ENCODE results near the gene CAND2.

DNA sequence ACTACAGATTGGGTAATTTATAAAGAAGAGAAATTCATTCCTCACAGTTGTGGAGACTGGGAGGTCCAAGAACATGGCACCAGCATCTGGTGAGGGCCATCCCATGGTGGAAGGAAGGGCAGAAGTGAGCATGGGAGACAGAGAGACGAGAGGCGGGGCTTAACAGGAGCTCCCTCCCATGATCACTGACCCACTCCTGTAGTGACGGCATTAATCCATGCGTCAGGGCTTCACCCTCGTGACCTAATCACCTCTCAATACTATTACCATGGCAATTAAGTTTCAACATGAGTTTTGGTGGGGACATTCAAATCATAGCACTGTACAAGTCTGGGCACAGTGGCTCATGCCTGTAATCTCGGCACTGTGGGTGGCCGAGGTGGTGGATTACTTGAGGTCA is 27.8 kb downstream of the CAND2 start:
- TF ChIP-seq, protein P1, sequence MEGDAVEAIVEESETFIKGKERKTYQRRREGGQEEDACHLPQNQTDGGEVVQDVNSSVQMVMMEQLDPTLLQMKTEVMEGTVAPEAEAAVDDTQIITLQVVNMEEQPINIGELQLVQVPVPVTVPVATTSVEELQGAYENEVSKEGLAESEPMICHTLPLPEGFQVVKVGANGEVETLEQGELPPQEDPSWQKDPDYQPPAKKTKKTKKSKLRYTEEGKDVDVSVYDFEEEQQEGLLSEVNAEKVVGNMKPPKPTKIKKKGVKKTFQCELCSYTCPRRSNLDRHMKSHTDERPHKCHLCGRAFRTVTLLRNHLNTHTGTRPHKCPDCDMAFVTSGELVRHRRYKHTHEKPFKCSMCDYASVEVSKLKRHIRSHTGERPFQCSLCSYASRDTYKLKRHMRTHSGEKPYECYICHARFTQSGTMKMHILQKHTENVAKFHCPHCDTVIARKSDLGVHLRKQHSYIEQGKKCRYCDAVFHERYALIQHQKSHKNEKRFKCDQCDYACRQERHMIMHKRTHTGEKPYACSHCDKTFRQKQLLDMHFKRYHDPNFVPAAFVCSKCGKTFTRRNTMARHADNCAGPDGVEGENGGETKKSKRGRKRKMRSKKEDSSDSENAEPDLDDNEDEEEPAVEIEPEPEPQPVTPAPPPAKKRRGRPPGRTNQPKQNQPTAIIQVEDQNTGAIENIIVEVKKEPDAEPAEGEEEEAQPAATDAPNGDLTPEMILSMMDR (IDR thresholded peaks at IDR 0.05; ENCODE audit: low read depth, low read length) = no peak
- no peak for TF ChIP-seq EZH2phosphoT487 (IDR thresholded peaks at IDR 0.05; ENCODE audit: low read depth)

Measured in OCI-LY3 (cell line).